ENCODE measurements around the gene KRTAP3-1.
"Not testable (repeated sequence)": the region's sequence is repeated elsewhere in the genome, so short reads cannot be mapped to it uniquely, and the experiment has no call there.

Gene KRTAP3-1

GRCh38 chr17:41008811-41009210 lies at the start of gene KRTAP3-1:
Gene KRTAP3-1, minus strand, starts transcription at chr17:41009128. Its CDS starts 54 bp downstream, at chr17:41009074.
- no peak within 1 kb of the TSS for H3K27ac ChIP-seq (ENCODE audit: low read length)
- H3K4me3 ChIP-seq (ENCODE audit: low read length): no peak within 1 kb of the TSS
- H3K9me3 ChIP-seq (ENCODE audit: control insufficient read depth, insufficient read depth, low read length): no peaks in the 10 kb centered on the region
- DNase-seq (ENCODE audit: low read depth, low spot score): no peak
- H3K4me1 ChIP-seq (ENCODE audit: control insufficient read depth, insufficient read depth, low read length): peaks cover 6% of the 10 kb centered on the region
- WGBS (ENCODE audit: insufficient coverage, insufficient read length): no CpG with 5 or more reads among the region's 8 CpGs
- H3K36me3 ChIP-seq (ENCODE audit: control insufficient read depth, insufficient read depth, low read length): no peaks in the 10 kb centered on the region
- H3K27me3 ChIP-seq (ENCODE audit: control insufficient read depth, insufficient read depth, low read length): no peaks in the 10 kb centered on the region

GRCh38 chr17:41057547-41057946 lies 48.6 kb upstream of the KRTAP3-1 start:
- H3K9me3 ChIP-seq (ENCODE audit: control insufficient read depth, insufficient read depth, low read length): no peaks in the 10 kb centered on the region
- H3K4me3 ChIP-seq (ENCODE audit: low read length): no peak overlapping the region
- WGBS (ENCODE audit: insufficient coverage, insufficient read length): no CpG with 5 or more reads among the region's 1 CpG
- no peak for DNase-seq (ENCODE audit: low read depth, low spot score)
- H3K36me3 ChIP-seq (ENCODE audit: control insufficient read depth, insufficient read depth, low read length): no peaks in the 10 kb centered on the region
- H3K27me3 ChIP-seq (ENCODE audit: control insufficient read depth, insufficient read depth, low read length): no peaks in the 10 kb centered on the region
- H3K27ac ChIP-seq (ENCODE audit: low read length): no peak overlapping the region
- H3K4me1 ChIP-seq (ENCODE audit: control insufficient read depth, insufficient read depth, low read length): no peaks in the 10 kb centered on the region

- not testable (repeated sequence) for H3K4me3 ChIP-seq (ENCODE audit: low read length); H3K4me1 ChIP-seq (ENCODE audit: control insufficient read depth, insufficient read depth, low read length); H3K27ac ChIP-seq (ENCODE audit: low read length); H3K9me3 ChIP-seq (ENCODE audit: control insufficient read depth, insufficient read depth, low read length); H3K36me3 ChIP-seq (ENCODE audit: control insufficient read depth, insufficient read depth, low read length); DNase-seq (ENCODE audit: low read depth, low spot score); H3K27me3 ChIP-seq (ENCODE audit: control insufficient read depth, insufficient read depth, low read length)
- WGBS (ENCODE audit: insufficient coverage, insufficient read length): no CpG with 5 or more reads among the region's 6 CpGs
These were observed 46.2 kb upstream of the KRTAP3-1 start, which contains the start of gene KRTAP2-2 for GRCh38 chr17:41055130-41055529. Gene KRTAP2-2, minus strand, starts transcription at chr17:41055230. Its CDS starts 19 bp downstream, at chr17:41055211.

GRCh38 chr17:41054556-41054955 lies 45.6 kb upstream of the KRTAP3-1 start:
- H3K4me1 ChIP-seq (ENCODE audit: control insufficient read depth, insufficient read depth, low read length); H3K27ac ChIP-seq (ENCODE audit: low read length); DNase-seq (ENCODE audit: low read depth, low spot score); H3K4me3 ChIP-seq (ENCODE audit: low read length); H3K36me3 ChIP-seq (ENCODE audit: control insufficient read depth, insufficient read depth, low read length); H3K27me3 ChIP-seq (ENCODE audit: control insufficient read depth, insufficient read depth, low read length); H3K9me3 ChIP-seq (ENCODE audit: control insufficient read depth, insufficient read depth, low read length): not testable (repeated sequence)
- no CpG with 5 or more reads among the region's 9 CpGs for WGBS (ENCODE audit: insufficient coverage, insufficient read length)

- no peak for DNase-seq (ENCODE audit: low read depth, low spot score)
- no peaks in the 10 kb centered on the region for H3K36me3 ChIP-seq (ENCODE audit: control insufficient read depth, insufficient read depth, low read length)
- WGBS (ENCODE audit: insufficient coverage, insufficient read length): no CpG with 5 or more reads among the region's 4 CpGs
These were observed 45.1 kb upstream of the KRTAP3-1 start for GRCh38 chr17:41054025-41054424.

GRCh38 chr17:41052566-41052965 lies 43.6 kb upstream of the KRTAP3-1 start:
- H3K9me3 ChIP-seq (ENCODE audit: control insufficient read depth, insufficient read depth, low read length): no peaks in the 10 kb centered on the region
- no peak for DNase-seq (ENCODE audit: low read depth, low spot score)

More at GRCh38 chr17:41054025-41054424, 45.1 kb upstream of the KRTAP3-1 start:
- Histone ChIP-seq H3K27ac (ENCODE audit: low read length) (no peak overlapping the region), H3K4me3 (ENCODE audit: low read length) (no peak overlapping the region), H3K4me1 (ENCODE audit: control insufficient read depth, insufficient read depth, low read length) (no peaks in the 10 kb centered on the region), H3K9me3 (ENCODE audit: control insufficient read depth, insufficient read depth, low read length) (no peaks in the 10 kb centered on the region), H3K27me3 (ENCODE audit: control insufficient read depth, insufficient read depth, low read length) (no peaks in the 10 kb centered on the region)

GRCh38 chr17:41049110-41049509 lies 40.2 kb upstream of the KRTAP3-1 start:
- WGBS (ENCODE audit: insufficient coverage, insufficient read length): no CpG with 5 or more reads among the region's 2 CpGs
- H3K9me3 ChIP-seq (ENCODE audit: control insufficient read depth, insufficient read depth, low read length): no peaks in the 10 kb centered on the region
- no peak for DNase-seq (ENCODE audit: low read depth, low spot score)
- H3K27ac ChIP-seq (ENCODE audit: low read length): no peak overlapping the region
- H3K36me3 ChIP-seq (ENCODE audit: control insufficient read depth, insufficient read depth, low read length): no peaks in the 10 kb centered on the region
- no peaks in the 10 kb centered on the region for H3K27me3 ChIP-seq (ENCODE audit: control insufficient read depth, insufficient read depth, low read length)
- H3K4me3 ChIP-seq (ENCODE audit: low read length): no peak overlapping the region
- H3K4me1 ChIP-seq (ENCODE audit: control insufficient read depth, insufficient read depth, low read length): no peaks in the 10 kb centered on the region

More at GRCh38 chr17:41052566-41052965, 43.6 kb upstream of the KRTAP3-1 start:
- Histone ChIP-seq H3K27ac (ENCODE audit: low read length) (no peak overlapping the region), H3K4me1 (ENCODE audit: control insufficient read depth, insufficient read depth, low read length) (no peaks in the 10 kb centered on the region), H3K4me3 (ENCODE audit: low read length) (no peak overlapping the region), H3K36me3 (ENCODE audit: control insufficient read depth, insufficient read depth, low read length) (no peaks in the 10 kb centered on the region), H3K27me3 (ENCODE audit: control insufficient read depth, insufficient read depth, low read length) (no peaks in the 10 kb centered on the region)

- Histone ChIP-seq H3K9me3 (ENCODE audit: control insufficient read depth, insufficient read depth, low read length) (no peaks in the 10 kb centered on the region), H3K27me3 (ENCODE audit: control insufficient read depth, insufficient read depth, low read length) (no peaks in the 10 kb centered on the region), H3K4me1 (ENCODE audit: control insufficient read depth, insufficient read depth, low read length) (no peaks in the 10 kb centered on the region), H3K36me3 (ENCODE audit: control insufficient read depth, insufficient read depth, low read length) (no peaks in the 10 kb centered on the region), H3K27ac (ENCODE audit: low read length) (no peak overlapping the region), H3K4me3 (ENCODE audit: low read length) (no peak overlapping the region)
- no peak for DNase-seq (ENCODE audit: low read depth, low spot score)
- WGBS (ENCODE audit: insufficient coverage, insufficient read length): no CpG with 5 or more reads among the region's 7 CpGs
These were observed 39.5 kb upstream of the KRTAP3-1 start for GRCh38 chr17:41048441-41048840.

- H3K4me1 ChIP-seq (ENCODE audit: control insufficient read depth, insufficient read depth, low read length); H3K4me3 ChIP-seq (ENCODE audit: low read length); H3K27ac ChIP-seq (ENCODE audit: low read length); H3K27me3 ChIP-seq (ENCODE audit: control insufficient read depth, insufficient read depth, low read length); DNase-seq (ENCODE audit: low read depth, low spot score); H3K36me3 ChIP-seq (ENCODE audit: control insufficient read depth, insufficient read depth, low read length); H3K9me3 ChIP-seq (ENCODE audit: control insufficient read depth, insufficient read depth, low read length): not testable (repeated sequence)
- WGBS (ENCODE audit: insufficient coverage, insufficient read length): no CpG with 5 or more reads among the region's 33 CpGs
These were observed 38.0 kb upstream of the KRTAP3-1 start, which contains the start of gene KRTAP2-1 for GRCh38 chr17:41046735-41047465. Gene KRTAP2-1, minus strand, starts transcription at chr17:41047316. Its CDS starts 49 bp downstream, at chr17:41047267.

GRCh38 chr17:41042953-41043352 lies 34.0 kb upstream of the KRTAP3-1 start:
- Histone ChIP-seq H3K9me3 (ENCODE audit: control insufficient read depth, insufficient read depth, low read length) (no peaks in the 10 kb centered on the region), H3K27me3 (ENCODE audit: control insufficient read depth, insufficient read depth, low read length) (no peaks in the 10 kb centered on the region), H3K4me3 (ENCODE audit: low read length) (no peak overlapping the region), H3K27ac (ENCODE audit: low read length) (no peak overlapping the region), H3K36me3 (ENCODE audit: control insufficient read depth, insufficient read depth, low read length) (no peaks in the 10 kb centered on the region), H3K4me1 (ENCODE audit: control insufficient read depth, insufficient read depth, low read length) (no peaks in the 10 kb centered on the region)
- DNase-seq (ENCODE audit: low read depth, low spot score): no peak
- WGBS (ENCODE audit: insufficient coverage, insufficient read length): no CpG with 5 or more reads among the region's 1 CpG
